Ovary (tissue), 3 donors: Measurements from ENCODE around the gene PLXNA3.

ENCODE experiments used
- CTCF ChIP-seq, 3 donors: fragments of 450-650 bp in 2 of 3; fragments of 200-600 bp in 1 of 3; IDR thresholded peaks; one replicate each; pipeline versions ENCODE4 v1.5.1 to v1.8.0; 2016 to 2022; ENCODE audit warnings: antibody characterized with exemption in 3 of 3, mild to moderate bottlenecking in 1 of 3
- POLR2A ChIP-seq: fragments of 450-650 bp; IDR thresholded peaks from one replicate; pipeline ENCODE4 v1.6.1; 2017; ENCODE audit warnings: antibody characterized with exemption, mild to moderate bottlenecking, moderate library complexity
- donor health status: DM: no; HTN: no; CAD: no.

GRCh38 chrX:154483325-154483724 lies 25.2 kb downstream of the PLXNA3 start:
- TF ChIP-seq CTCF (IDR thresholded peaks at IDR 0.05) (no peak), POLR2A (no peak)
